GM21515 (cell line): Measurements from ENCODE around the gene EPAS1.

Experiments
- ATAC-seq: cut with Tn5 transposase; IDR thresholded peaks from one replicate; pipeline ENCODE4 v1.9.1; 2021; ENCODE audit not compliant: unreplicated experiment

Gene EPAS1

DNA sequence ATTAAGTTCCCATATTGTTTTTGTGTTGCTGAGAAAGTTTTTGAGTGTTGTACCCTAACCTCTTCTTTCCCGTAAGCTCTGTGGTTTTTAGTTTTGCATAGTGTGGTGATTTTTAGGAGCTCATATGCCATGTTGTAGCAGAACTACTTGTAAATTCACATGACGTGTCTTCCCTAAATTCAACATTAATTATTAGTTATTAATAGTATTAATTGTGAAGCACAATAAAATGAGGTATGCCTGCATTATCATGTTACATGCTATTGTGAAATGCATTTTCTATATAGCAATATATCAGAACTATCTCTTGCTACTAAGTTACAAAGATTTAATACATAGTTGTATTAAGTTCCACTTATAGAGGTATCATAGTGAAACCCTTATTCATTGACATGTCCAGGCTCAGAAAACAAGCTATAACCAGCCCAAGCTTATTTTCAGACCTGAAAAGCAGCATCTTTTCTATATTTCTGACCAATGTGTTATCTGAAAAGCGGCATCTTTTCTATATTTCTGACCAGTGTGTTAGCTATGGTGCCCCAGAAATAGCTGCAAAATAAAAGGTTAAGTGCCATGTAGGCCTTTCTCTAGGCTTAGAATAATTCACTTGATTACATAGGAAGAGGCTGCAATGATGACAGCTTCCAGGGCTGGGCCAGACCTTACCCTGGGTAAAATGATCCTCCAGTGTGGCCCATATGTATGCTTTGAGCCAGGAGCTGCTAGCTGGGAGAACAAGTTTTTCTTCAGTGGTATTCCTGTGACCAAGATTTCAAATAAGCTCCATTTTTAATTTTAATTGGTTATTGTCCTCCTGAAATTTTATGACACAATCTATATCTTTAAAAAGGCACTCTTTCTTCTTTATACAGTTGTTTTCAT, 21.6 kb downstream of the EPAS1 start:
- ATAC-seq: no peak

DNA sequence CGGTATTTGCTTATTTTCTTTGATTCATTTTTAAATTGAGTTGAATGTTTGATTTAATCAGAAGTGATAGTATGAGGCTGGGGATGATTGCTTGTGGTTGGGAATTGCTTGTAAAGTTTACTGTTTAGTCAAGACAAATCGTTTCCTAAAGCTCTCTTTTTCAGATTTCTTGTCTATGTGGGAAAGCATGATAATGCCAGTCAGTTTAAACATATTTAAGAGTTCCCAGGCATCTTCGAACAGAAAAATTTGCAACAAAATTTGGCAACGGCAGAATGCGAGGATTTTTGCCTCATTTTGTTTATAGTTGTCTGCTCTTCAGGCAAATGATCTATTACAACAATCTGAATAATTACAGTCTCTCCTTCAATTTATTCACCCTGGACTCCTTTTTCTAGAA, 22.5 kb downstream of the EPAS1 start:
- no peak for ATAC-seq

DNA sequence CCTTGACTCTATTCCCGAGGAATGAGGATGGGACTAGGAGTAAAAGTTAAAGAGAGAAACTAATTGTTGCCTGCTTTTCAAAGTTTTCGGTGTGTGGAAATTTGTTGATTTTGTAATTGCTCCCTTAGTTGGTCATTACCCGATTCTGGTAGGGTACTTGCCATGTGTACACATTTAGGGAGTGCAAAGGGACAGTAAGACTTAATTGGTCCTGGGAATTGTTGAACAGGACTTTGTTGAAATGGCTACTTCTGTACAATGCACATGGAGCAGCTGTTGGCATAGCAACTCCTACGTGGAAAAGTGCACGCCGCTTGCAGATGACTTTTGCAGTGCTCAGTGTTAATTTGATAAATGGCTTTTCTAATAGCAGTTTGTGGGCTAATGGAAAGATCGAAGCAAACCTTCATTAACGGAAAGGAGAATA, 22.9 kb downstream of the EPAS1 start:
- no peak for ATAC-seq

DNA sequence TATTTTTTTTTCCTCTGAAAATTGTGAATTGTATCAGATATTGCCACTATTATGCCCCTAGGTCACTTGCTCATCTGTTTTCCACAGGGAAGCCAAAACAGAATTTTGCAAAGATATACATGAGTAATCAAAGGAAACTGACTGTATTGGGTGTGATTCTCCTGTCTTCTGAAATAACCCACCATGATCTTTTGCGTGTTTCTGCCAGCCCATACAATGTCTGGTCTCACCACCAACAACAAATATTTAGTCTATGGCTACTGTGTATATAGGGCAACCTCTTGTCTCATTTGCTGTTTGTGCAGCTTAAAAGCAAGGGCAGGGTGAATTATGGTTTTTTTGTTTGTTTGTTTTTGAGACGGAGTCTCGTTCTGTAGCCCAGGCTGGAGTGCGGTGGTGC, 26.5 kb downstream of the EPAS1 start:
- ATAC-seq: no peak

DNA sequence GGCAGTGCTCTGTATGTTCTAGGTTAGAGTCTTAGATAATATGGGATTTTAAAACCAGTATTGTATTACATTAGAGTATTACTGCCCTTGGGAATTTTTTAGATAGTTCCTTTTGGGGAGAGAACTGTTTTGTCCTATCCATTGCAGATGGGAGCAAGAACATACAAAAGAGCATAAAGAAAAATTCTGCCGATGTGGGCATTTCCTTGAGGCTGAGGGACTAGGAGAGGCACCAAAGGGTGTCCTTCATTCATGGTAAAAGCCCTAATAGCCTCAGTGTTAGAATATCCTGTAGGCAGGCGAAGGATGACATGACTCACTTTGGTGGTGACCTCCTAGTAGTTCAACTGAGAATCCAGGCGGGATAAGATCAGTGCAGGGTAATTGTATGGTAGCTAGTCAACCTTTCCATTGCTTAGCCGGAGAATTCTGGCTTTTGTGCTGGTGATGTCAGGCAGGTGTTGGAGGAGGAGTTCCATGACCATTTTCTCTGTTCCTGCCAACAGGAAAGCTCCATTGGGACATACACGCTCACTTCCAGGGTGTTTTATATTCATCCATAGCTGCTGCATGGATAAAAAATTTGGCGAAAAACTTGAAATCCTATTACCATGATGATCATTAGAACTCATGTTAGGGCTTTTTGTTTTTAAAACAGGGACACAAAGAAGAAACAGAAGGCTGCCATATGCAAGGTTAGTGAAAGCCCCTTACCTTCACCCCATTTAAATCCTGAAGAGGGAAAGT, 28.1 kb downstream of the EPAS1 start:
- ATAC-seq: no peak

DNA sequence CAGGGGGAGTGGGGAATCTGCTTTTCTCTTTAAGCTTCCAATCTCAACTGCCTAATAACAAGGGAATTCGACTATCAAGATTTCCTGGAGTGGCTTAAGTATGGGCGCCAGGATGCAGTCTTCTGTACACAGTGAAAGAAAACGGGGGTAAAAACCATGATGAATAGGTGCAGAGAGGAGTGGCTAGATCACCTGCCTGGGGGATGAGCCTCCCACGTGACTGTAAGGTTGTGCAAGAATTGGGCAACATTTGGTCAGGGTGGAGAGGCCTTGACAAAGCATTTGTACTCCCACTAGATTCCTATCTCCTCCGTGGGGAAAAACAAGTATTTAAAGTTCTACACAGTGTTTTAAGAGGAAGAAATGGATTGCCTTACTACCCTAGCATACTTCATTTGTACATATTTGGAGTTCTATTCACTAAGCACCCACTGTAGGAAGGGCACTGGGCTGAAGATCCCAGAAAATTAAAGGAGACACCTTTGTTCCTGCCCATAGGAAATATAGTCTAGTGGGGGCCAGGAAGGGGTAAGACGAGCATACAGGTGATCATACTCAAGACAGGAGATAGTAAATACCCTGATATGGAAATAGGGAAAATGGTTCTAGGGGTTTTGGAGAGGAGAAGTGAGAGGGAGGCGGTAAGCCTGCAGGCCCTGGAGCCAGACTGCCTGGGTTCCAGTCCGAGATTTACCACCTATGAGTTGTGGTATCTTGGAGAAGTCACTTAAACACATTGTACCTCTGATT, 29.2 kb downstream of the EPAS1 start:
- no peak for ATAC-seq

DNA sequence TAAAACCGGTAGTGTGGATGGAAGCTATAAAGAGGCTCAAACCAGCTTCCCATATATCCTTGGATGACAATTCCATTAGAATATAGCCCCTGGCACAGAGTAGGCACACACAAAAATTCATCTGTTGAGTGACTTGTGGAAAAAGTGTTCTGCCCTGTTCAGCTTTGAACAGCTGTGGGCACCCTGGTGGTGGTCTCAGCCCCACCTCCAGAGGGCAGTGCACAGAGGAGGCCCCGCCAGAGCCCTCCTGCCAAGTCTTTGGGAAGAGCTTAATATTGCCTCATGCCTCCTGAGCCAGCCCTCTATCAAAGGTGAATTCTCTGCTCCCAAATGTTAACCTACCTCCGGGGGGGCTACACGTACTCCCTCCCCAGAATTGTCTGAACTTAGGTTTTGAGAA, 30.4 kb downstream of the EPAS1 start:
- ATAC-seq: no peak

DNA sequence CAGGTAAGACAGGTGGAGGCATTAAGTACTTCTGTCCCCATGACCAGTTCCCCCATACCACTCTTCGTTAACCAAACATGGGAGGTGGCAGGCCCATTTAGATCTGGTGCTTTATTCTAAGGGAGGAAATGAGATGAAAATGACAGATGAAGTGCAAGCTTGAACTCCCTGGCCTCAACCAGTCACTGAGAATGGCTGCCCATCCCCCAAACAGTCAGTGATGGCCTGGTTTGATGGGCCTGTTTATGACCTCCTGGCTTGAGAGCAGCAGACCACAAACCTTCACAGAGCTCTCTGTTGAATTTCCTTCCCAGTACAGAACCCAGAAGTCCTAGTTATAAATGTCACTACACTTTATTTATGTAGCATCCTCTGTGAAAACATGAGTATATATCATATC, 31.1 kb downstream of the EPAS1 start:
- ATAC-seq: no peak

DNA sequence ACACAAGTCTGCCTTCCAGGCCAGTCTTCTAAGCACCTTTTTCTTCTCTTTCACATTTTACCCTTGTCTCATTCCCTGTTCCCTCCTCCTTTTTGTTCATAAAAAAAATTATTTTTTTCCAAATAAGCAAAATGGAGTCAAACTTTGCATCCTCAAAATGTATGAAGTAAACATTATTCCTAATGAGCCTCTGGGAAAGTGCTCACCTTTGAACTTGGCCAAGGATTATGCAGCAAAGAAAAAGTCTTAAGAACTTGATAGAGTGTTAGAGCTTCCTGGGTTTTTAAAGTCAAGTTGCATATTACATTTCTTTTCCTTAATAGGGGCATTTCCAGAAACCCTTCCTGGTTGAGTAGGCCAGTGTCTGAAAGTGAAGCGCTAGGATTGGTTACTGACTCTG, 31.6 kb downstream of the EPAS1 start:
- no peak for ATAC-seq

DNA sequence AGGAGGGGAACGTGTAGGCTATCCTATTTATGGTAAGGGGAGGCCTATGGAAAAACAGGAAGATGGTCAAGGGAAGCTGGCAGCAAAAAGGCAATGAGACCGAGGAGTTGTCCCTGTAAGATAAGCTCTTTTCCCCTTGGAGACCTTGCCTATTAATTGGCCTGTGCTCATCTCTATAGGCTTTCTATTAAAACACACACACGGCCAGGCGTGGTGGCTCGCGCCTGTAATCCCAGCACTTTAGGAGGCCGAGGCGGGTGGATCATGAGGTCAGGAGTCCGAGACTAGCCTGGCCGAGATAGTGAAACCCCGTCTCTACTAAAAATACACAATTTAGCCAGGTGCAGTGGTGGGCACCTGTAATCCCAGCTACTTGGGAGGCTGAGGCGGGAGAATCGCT, 32.1 kb downstream of the EPAS1 start:
- ATAC-seq: no peak

DNA sequence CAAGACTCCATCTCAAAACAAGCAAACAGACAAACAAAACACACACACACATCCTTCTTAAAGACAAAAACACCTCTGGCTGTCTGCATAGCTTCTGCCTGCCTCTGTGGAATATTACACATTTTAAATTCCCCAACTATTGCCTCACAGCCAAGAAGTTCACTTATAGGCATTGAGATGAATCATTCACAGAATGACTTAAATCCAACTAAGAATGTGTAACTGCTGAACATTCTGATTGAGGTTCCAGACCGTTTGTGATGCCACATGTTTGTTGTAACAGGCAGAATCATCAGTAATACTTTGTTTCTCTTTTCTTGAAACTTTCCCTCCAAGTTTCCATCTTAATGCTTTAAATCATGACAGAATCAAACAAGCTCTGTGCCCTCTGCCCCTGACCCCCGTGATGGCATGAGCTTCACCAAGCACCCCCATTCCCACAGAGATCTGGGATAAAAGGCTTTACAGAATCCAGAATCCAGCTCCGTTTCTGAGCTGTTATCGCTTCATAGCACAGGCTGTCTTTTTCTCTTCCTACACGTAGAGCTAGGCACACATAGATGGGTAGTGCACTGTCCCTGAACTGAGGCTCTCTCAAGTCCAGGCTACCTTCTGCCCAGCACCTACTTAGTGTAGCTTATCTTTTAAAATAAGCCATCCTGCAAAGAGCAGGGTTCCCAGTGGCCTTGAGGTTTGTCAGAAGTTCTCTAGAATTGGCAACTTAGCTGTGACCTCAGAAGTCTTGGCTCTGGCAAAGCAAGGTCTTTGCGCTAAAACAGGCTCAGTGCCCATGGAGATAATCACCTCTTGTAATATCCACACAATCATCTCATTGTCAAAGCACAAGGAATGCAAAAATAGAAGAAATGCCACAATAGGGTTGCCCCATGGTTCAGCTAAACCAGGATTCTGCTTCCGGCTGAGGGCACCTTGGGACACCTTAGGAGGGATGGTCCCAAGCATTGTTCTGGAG, 32.9 kb downstream of the EPAS1 start:
- ATAC-seq: no peak

DNA sequence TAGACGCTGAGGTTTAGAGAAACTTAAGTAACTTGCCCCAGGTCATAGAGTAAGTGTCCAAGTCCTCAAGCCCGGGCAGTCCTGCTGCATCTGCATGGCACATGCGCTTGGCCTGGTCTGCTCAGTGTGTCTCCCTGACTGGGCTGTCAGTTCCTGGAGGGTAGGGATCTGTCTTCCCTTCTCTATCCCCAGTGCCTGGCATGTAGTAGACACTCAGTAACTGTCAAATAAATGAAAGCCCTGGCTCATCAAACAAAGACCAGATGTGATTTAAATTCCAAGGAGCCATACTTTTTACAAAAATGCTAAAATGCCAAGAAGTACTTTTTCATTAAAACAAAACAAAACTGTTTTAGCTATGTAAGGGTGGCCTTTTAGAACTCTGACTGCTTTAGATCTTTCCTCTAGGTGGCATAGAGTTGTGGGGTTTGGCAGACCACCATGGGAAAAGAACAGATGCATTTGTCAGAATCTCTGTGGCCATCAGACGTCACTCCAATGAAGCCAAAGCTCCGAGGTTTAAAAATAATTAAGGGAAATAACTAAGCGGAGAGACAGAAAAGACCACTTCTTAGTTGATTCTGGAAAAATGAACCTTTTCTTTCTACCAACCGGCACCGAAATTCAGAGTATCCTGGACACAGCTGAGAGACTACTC, 34.0 kb downstream of the EPAS1 start:
- ATAC-seq: no peak

DNA sequence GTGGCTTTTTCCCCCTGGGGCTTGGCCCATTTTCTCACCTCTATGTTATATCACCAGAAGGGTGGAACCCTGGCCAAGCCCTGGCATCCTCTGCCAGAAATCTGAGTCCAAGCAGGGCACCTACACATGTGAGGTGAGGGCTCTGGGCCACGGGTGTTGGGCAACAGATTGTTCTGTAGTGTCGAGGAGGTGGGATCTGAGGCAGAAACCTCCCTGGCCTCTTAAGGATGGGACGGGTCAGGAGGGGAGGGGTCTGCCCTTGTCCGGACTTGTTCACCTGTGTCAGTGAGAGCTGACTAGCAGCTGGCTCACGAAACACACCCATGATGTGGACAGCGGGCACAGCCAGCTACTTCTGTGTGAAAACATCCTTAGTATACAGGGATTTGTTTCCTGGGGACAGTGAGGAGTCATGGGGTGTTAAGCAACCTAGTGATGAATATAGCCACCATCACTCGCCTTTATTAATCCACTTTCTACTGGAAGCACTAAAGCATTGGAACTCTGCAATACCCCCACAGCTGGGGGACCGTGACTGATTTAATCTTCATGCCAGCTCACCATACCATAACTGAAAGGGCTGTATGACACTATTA, 35.6 kb downstream of the EPAS1 start:
- no peak for ATAC-seq

DNA sequence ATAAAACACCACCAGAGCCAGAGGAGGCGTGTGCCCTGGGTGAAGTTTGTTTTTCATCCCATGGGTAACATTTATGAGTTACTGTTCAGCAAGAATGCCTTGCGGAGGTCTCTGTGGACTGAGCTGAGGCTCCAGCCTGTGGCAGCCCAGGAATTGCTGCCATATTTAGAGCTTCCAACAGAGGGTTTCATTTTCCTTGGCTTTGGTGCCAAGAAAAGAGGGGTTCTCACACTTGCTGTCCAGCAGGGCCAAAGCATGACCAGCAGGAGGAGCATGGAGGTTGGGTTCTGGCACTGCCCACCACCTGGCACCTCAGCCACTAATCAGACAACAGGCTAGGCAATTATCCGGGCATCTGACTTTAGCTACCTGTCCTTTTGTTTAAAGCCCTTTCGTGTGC, 36.7 kb downstream of the EPAS1 start:
- no peak for ATAC-seq

DNA sequence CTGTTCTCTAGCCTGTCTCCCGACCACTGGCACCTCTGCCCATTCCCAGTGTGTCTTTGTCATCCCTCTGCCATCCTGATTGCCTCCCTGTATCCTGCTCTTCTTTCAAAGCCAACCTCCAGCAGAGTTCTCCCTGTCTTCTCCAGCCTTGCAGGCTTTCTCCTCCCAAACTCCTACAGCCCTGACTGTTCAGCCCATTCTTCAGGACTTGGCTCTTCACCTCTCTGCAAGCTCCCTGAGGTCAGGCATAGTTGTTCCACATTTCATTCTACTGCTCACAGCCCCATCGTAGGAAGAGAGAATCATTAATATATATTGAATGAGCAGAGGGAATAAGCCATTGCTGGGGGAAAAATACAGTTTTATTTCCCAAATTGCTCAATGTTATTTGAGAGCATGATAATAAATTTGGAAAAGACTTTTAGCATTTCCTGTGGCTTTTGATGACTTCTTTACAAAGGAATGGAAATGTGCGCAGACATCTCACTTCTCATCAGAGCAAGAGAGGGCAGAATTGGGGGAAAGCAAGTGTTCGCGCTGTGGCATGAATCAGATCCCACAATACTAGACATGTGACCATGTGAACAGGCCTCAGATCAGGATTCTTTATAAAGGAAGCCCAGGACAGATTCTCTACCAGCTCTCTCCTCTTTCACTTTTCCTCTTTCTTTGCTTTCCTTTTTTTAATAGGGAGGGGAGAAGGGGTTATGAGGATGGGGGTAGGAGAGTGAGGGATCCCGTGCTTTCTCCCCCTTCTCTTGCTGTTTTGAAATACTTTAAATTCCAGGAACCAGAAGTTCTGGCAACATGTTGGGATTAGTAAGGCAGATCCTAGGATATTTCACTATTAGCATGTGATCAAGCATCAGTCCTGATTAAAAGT, 37.4 kb downstream of the EPAS1 start:
- ATAC-seq: no peak

DNA sequence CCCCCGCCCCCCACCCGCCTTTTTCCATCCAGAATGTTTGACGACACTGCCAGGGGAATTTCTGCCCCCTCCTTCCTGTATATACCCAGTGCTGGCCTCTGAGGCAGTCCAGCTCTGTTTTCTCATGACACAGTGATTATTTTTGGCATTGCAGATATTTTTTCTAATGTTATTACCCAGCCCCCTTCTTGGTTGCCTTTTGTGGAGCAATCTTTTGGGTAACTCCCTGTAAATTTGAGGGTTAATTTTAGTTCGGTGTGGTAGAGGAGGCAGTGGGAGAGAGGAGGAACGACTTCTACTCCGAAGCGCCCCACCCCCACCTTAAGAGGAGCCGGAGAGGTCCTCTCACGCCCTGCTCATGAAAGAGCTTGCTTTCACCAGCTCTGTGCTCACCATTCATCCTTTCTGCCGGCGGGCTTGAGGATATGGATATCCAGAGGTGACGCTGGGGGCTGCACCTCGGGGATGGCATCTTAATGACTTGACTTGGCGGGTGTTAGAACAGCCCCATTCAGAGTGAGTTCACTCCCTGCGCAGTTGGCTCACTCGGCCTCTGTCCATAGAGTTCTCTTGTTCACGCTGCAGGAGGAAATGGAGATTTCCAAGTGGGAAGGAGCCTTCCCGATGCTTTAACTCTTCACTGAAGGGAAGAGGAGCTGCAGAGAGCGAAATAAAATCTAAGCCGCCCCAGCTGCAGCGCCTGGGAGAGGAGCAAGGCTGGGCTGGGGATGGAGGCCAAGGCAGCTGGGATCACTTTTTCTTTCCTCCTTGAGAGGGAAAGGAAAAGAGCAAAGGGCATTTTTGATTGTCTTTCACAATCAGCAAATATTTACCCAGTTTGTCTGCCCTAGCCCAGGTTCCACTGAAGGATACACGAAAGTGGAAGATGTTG, 38.4 kb downstream of the EPAS1 start:
- ATAC-seq: no peak

DNA sequence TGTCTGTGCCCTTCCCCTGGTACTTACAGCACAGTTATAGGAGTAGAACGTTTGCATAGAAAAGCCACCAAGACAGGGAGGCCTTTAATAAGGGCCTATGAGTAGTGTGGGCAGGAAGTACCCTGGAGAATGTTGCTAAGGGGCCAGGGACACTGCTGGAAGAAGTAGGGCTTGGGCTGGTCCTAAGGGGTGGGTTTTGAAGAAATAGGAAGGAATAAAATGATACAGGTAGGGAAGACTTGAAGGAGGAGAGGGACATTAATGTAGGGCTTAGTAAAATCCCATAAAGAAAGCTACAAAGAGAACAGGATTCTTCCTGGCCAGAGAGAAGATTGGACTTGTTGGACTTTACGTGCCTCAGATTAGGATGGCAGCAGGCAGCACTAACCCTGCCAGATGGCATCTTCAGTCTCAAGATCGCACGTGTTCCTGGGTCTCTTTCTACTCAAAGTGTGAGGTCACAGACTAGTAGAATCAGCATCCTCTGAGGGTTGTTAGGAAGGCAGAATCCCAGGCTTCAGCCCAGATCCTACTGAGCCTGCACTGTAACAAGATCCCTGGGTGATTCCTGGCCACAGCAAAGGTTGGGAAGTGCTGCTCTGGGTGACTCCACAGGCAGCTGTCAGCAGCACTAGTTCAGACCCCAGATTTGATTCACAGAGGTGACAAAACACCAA, 39.2 kb downstream of the EPAS1 start:
- ATAC-seq: no peak
